Hippocampal formation (tissue), 2 donors: Measurements from ENCODE around the gene MMP23B.
"Not testable (repeated sequence)": the region's sequence is repeated elsewhere in the genome, so short reads cannot be mapped to it uniquely, and the experiment has no call there.

Source experiments
- DNase-seq, 2 donors: peaks; one replicate each; lab custom pipeline; 2025; lab: John Stamatoyannopoulos, UW

The MMP23B gene

GRCh38 chr1:1630965-1631781 lies 800 bp upstream of the MMP23B start:
- peak; percentile 6 to 21 for DNase-seq

DNA sequence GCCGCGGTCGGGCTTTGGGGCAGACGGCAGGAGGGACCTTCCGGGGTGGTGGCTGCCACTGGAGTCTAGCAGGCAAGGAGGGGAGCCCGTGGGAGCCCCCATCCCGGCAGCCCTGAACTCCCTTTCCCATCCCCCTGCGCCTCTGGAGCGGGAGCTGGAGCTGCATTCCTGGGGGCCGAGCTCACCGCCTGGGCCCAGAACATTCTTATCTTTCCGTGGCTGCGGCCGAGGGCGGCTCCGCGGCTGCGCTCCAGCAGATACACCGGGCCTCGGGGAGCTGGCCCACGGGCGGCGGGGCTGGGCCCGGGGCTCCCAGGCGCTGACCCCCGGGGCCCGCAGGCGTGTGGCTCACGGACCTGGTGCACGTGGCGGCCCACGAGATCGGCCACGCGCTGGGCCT lies 1.4 kb downstream of the MMP23B start:
- not testable (repeated sequence) for DNase-seq

DNA sequence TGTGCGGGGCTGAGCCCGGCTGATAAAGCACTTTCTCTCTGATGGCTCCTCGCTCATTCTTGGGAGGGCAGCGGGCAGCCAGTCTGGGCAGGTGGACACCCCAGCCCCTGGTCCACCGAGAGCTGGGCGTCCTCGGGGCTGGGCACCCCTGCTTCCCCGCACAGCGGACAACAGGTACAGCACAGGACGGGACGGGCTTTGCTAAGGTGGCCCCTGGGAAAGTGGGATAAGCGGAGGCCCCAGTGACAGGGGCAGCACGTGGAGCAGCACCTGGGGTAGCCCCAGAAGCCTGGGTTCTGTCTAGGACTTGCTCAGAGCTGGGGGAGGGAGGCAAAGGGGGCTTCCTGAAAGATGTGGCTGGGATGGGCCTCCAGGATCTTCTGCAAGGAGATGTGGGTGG lies 2.6 kb downstream of the MMP23B start:
- DNase-seq = not testable (repeated sequence)

GRCh38 chr1:1636621-1637478 lies 4.9 kb downstream of the MMP23B start:
- not testable (repeated sequence) for DNase-seq

DNA sequence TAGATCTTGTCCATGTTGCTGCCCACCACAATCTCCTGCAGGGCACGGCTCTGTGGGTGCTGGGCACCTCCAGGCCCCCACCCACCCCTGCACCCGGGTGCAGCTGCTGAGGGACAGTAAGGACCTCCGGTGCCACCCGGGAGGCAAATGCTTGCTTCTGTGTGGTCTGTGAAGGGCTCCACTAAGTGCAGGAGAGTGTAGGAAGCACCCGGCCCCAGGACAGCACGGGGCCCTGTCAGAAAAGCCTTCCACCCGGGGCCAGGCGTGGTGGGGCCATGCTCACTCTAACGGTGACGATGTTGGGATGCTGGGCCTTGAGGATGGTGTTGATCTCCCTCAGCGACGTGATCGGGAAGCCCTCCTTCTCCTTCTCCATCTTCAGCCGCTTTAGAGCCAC lies 5.5 kb downstream of the MMP23B start:
- not testable (repeated sequence) for DNase-seq

DNA sequence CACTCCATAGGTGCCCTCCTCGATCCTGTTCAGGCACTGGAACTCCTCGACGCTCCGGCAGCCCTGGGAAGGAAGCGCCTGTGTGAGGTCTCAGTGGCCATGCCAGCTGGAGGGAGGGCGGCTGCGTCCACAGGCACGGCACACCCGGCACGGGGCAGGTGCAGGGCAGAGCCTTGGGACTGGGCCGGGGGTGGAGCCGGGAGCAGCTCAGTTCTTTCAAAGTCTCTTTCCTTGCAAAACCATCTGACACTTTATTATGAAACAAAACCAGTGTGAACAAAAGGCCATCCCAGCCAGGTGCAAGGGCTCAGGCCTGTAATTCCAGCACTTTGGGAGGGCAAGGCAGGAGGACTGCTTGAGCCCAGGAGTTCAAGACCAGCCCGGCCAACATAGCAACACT lies 6.6 kb downstream of the MMP23B start:
- not testable (repeated sequence) for DNase-seq

- not testable (repeated sequence) for DNase-seq
These were observed 7.4 kb downstream of the MMP23B start for GRCh38 chr1:1639368-1639767.

DNA sequence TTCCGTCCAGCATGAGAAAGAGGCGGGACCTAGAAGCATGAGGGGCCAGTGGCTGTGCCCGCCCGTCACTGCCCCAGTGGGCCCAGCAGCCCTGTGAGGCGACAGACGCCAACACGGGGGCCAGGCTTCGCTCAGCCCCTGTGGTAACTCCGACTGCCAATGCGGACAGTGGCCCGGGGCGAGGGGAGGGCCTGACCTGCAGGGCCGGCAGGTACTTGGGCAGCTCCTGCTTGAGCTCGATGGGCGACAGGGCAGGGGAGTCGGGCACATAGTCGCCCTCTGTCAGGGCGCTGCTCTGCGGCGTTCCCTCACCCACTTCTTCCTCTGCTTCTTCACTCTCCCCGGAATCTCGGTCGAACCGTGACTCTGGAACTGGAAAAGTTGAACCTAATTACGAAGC lies 8.1 kb downstream of the MMP23B start:
- not testable (repeated sequence) for DNase-seq

GRCh38 chr1:1640711-1641461 lies 8.9 kb downstream of the MMP23B start:
- not testable (repeated sequence) for DNase-seq

DNA sequence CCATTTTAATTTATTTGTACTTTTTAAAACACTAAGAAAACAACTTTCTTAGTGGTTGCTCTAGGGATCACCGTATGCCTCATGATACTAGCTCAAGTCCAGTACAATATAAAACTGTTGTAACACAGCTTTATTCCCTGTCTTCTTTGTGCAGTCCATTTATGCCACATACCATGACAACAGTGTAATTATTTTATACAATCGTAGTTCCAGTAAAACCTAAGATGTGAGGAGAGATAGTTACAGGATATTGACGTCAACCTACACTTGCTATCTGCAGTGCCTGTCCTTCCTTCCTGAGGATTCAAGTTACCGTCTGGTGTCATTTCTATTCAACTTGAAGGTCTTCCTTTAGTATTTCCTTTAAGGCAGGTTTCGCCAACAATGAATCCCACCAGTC lies 14.4 kb downstream of the MMP23B start:
- DNase-seq = not testable (repeated sequence)

DNA sequence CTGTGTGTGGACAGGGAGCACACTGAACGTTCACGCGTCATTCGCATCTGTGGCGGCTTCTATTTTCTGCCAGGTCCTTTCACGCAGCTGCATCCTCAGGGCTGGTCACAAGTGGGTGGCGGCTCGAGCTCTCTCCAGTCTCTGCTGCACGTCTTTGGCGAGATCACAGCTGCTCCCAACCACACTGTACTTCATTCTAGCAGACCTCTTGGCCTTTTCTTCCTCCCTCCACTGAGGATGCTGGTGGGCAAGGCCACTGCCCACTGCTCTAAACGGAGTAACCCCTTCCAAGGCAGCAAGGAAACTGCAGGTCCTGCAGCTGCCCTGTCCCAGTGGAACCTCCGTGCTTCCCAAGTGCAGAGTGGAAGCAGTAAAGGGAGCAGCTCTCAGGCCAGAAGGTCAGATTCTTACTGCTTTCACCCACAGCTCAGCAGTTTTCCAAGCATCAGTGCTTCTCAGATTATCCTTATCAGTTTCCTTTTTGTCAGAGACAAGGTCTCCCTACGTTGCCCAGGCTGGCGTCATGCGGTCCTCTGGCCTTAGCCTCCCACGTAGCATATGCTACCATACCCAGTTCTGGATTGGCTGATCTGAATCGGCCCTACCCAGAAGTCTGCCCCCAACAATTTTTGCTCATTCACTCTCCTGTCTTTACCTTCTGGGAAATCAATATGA lies 15.7 kb downstream of the MMP23B start:
- DNase-seq = not testable (repeated sequence)

DNA sequence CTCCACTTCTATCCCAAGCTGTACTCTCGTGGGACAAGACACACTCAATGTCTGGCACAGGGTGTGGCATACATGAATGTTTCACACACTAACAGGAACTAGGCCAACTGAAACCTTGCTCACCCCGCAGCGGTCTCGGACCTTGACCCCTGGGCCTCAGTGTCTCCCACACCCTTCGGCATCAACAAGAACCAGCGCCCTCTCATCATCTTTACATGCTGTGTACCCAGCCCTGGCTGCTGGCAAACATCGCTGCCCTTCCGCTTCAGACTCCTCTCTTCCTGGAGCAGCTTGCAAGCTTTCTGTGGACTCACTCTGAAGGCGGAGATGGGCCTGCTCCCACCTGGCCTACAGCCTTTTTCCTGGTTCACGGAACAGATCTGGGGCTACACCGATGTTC lies 16.3 kb downstream of the MMP23B start:
- not testable (repeated sequence) for DNase-seq

- DNase-seq = peak; percentile 66 to 82
These were observed 26.9 kb downstream of the MMP23B start, which contains the start of gene CDK11B for GRCh38 chr1:1658583-1659549. TSS of gene CDK11B (minus strand) at chr1:1659004. CDS start at chr1:1657485, 1,519 bp downstream.

DNA sequence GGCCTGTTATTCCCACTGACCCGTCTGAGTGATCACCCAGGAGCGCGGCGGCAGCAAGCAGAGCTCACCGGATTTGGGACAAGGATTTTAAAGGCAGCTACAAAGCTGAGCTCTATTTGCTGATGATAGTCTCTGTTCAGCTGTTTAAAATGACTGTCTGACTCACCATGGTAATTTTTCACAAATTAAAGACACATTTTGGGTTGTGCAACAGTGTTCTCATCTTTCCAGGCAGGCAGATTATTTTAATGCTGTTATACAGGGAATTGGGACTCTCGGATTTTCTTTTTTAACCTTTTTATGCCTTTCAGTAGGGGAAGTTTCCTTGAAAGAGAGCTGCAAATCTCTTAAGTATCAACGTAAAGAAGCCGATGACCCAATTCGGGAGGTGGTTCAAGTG lies 30.4 kb downstream of the MMP23B start:
- DNase-seq = not testable (repeated sequence)

GRCh38 chr1:1662830-1663560 lies 31.0 kb downstream of the MMP23B start:
- not testable (repeated sequence) for DNase-seq

- DNase-seq = not testable (repeated sequence)
These were observed 32.3 kb downstream of the MMP23B start for GRCh38 chr1:1664318-1664717.

DNA sequence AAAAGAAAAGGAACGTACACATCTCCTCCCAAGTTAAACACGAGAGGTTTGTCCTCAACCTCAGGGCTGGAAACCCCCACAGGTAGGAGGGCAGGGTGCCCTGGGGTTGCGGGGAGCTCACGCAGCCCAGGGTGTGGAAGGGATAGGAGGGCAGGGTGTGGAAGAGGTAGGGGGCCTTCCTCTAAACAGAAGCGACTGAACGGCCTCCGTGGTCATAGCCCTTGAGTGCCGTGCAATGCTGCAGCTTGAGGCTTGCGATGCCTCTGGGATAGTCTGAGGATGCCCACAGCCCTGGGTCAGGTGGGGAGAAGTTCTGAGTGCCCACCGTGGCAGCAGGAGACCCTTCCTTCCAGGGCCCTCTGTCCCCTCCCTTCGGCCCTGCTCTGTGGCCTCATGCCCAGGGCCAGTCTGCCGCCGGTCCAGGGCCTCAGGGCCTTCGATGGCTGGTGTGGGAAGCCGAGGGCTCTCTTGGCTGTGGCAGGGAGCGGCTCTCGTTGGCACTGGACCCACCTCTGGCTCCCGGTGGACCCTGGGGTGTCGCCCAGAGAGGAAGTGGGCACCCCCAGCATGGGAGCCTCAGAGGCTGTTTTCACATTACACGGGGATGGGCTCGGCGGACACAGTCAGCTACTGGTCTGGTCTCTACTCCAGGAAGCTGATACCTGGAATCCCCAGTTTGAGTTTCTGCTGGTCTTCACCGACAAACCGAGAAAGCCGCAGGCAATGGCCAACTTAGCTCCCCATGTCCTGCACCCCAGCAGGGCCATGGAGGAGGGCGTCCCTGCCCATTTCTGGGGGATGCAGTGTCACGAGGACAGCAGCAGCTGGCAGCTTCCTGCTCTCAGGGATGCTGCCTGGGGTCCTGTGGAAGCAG lies 33.2 kb downstream of the MMP23B start:
- DNase-seq = no peak

- DNase-seq = no peak
These were observed 33.9 kb downstream of the MMP23B start for GRCh38 chr1:1665815-1666251.
